ENCODE data around the gene SUGCT. TPM values are rescaled to one million over a fixed set of nuclear protein-coding genes. Genes with fewer than 3 reads are reported as not detected.

The SUGCT gene
- total RNA-seq, 1 experiment from 2014 or later, result 1.6 TPM

- H3K27ac Mint-ChIP-seq (ENCODE audit: unreplicated experiment), result no peak overlapping the region
- H3K4me3 Mint-ChIP-seq (ENCODE audit: low read depth, unreplicated experiment), result no peak overlapping the region
- no TSS peak for BruUV-seq (replicated peaks)
Observed at GRCh38 chr7:40535678-40536077, 400.9 kb downstream of the SUGCT start.

GRCh38 chr7:40536421-40536820 lies 401.6 kb downstream of the SUGCT start:
- no peaks in the 10 kb centered on the region for H3K4me1 Mint-ChIP-seq (ENCODE audit: low read depth, unreplicated experiment)
- no peak for TF ChIP-seq CTCF (IDR thresholded peaks at IDR 0.05; ENCODE audit: unreplicated experiment)
- intact Hi-C loops (cut with micrococcal nuclease; ENCODE audit: unreplicated experiment), result no loop called here
- BruUV-seq (replicated peaks), result no TSS peak
- no peak overlapping the region for H3K27ac Mint-ChIP-seq (ENCODE audit: unreplicated experiment)
- H3K36me3 Mint-ChIP-seq (ENCODE audit: insufficient read depth, unreplicated experiment), result no peaks in the 10 kb centered on the region
- no peaks in the 10 kb centered on the region for H3K27me3 Mint-ChIP-seq (ENCODE audit: unreplicated experiment)
- CTCF ChIA-PET, result no interaction called here
- no peaks in the 10 kb centered on the region for H3K9me3 Mint-ChIP-seq (ENCODE audit: low read depth, unreplicated experiment)
- no peak for DNase-seq
- H3K4me3 Mint-ChIP-seq (ENCODE audit: low read depth, unreplicated experiment), result no peak overlapping the region

More at GRCh38 chr7:40535678-40536077, 400.9 kb downstream of the SUGCT start:
- Mint-ChIP-seq H3K4me1 (ENCODE audit: low read depth, unreplicated experiment) (no peaks in the 10 kb centered on the region), H3K36me3 (ENCODE audit: insufficient read depth, unreplicated experiment) (no peaks in the 10 kb centered on the region), H3K9me3 (ENCODE audit: low read depth, unreplicated experiment) (no peaks in the 10 kb centered on the region), H3K27me3 (ENCODE audit: unreplicated experiment) (no peaks in the 10 kb centered on the region)
- no peak for TF ChIP-seq CTCF (IDR thresholded peaks at IDR 0.05; ENCODE audit: unreplicated experiment)
- CTCF ChIA-PET, result no interaction called here
- DNase-seq, result no peak
- intact Hi-C loops (cut with micrococcal nuclease; ENCODE audit: unreplicated experiment), result no loop called here

GRCh38 chr7:40538281-40538680 lies 403.5 kb downstream of the SUGCT start:
- intact Hi-C loops (cut with micrococcal nuclease; ENCODE audit: unreplicated experiment), result no loop called here
- H3K36me3 Mint-ChIP-seq (ENCODE audit: insufficient read depth, unreplicated experiment), result no peaks in the 10 kb centered on the region
- BruUV-seq (replicated peaks), result no TSS peak
- no peaks in the 10 kb centered on the region for H3K27me3 Mint-ChIP-seq (ENCODE audit: unreplicated experiment)
- no peak for TF ChIP-seq CTCF (IDR thresholded peaks at IDR 0.05; ENCODE audit: unreplicated experiment)
- no peak overlapping the region for H3K4me3 Mint-ChIP-seq (ENCODE audit: low read depth, unreplicated experiment)
- no peak overlapping the region for H3K27ac Mint-ChIP-seq (ENCODE audit: unreplicated experiment)
- CTCF ChIA-PET, result interaction anchor here (0.6 kb wide), 1 partner anchor 336 kb away, joined by 3 read pairs; no protein-coding TSS in a partner anchor
- no peaks in the 10 kb centered on the region for H3K4me1 Mint-ChIP-seq (ENCODE audit: low read depth, unreplicated experiment)
- DNase-seq, result no peak
- no peaks in the 10 kb centered on the region for H3K9me3 Mint-ChIP-seq (ENCODE audit: low read depth, unreplicated experiment)

GRCh38 chr7:40541336-40541735 lies 406.5 kb downstream of the SUGCT start:
- no peaks in the 10 kb centered on the region for H3K9me3 Mint-ChIP-seq (ENCODE audit: low read depth, unreplicated experiment)
- CTCF ChIA-PET, result no interaction called here
- no peak overlapping the region for H3K4me3 Mint-ChIP-seq (ENCODE audit: low read depth, unreplicated experiment)
- TF ChIP-seq CTCF (IDR thresholded peaks at IDR 0.05; ENCODE audit: unreplicated experiment), result no peak
- BruUV-seq (replicated peaks), result no TSS peak
- intact Hi-C loops (cut with micrococcal nuclease; ENCODE audit: unreplicated experiment), result no loop called here
- no peaks in the 10 kb centered on the region for H3K4me1 Mint-ChIP-seq (ENCODE audit: low read depth, unreplicated experiment)
- no peak for DNase-seq
- no peak overlapping the region for H3K27ac Mint-ChIP-seq (ENCODE audit: unreplicated experiment)
- H3K36me3 Mint-ChIP-seq (ENCODE audit: insufficient read depth, unreplicated experiment), result no peaks in the 10 kb centered on the region
- H3K27me3 Mint-ChIP-seq (ENCODE audit: unreplicated experiment), result no peaks in the 10 kb centered on the region

Data from Calu3 (cell line).